Spleen (tissue), 7 donors: ENCODE data around the gene COBLL1.

Experiments
- CTCF ChIP-seq, 11 experiments: fragments of 200-600 bp in 7 of 11; fragments of 450-650 bp in 4 of 11; sonication (generic) in 4 of 11; IDR thresholded peaks in 8 of 11; conservative IDR thresholded peaks in 3 of 11; 1 replicate in 7 of 11; 2 replicates in 4 of 11; pipeline versions ENCODE4 v1.4.0 to v1.8.0; 2016 to 2021; ENCODE audit warnings: antibody characterized with exemption in 11 of 11, inconsistent platforms in 4 of 11, mild to moderate bottlenecking in 1 of 11
- POLR2A ChIP-seq, 3 donors: fragments of 450-650 bp; IDR thresholded peaks; one replicate each; pipeline ENCODE4 v1.5.1; 2017; ENCODE audit warnings: antibody characterized with exemption in 3 of 3, mild to moderate bottlenecking in 1 of 3
- donor health status: DM: no; HTN: no; CAD: no; lungs with moderate emphysema.
- donor health status: DM: no; HTN: no; CAD: no.
- donor health status: DM: no; HTN: no; CAD: no.

GRCh38 chr2:164840458-164840929, 1.1 kb downstream of the COBLL1 start:
- TF ChIP-seq CTCF (IDR thresholded peaks at IDR 0.05 in 8 of 11, conservative IDR thresholded peaks at IDR 0.05 in 3 of 11) (no peak), POLR2A (IDR thresholded peaks at IDR 0.05) (peak in 1 of 3 donors; percentile 27)
